ENCODE measurements around the gene TEX35. TPM values are rescaled to one million over a fixed set of nuclear protein-coding genes. Genes with fewer than 3 reads are reported as not detected.

The TEX35 gene
- total RNA-seq, 2 donors from 2014 or later: not detected

DNA sequence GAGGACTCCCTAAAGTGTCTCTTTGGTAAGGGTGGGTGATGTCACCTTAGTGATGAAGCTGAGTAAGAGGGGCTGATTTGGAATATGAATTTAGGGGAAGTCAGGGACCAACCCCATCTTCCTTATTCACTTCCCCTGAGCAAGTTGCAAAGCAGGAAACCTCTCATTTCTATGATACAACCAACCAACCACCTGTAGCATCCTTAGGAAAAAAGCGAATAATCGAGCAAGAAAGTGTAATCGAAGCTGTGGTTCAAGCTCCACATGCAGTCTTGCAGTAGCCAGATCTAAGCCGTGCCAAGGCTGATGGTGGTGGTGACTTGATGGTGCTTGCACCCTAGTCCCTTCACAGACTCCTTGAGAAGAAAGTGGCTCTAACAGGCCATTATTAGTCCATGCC is 3.2 kb downstream of the TEX35 start:
- no peak for DNase-seq
- Histone ChIP-seq H3K4me3 (ENCODE audit: low read length) (no peak overlapping the region), H3K9ac (ENCODE audit: extremely low read depth, low read length, poor library complexity, severe bottlenecking) (no peak overlapping the region), H3K27me3 (ENCODE audit: control insufficient read depth, insufficient read depth, low read length, poor library complexity, severe bottlenecking) (peaks cover 9% of the 10 kb centered on the region), H3K4me1 (ENCODE audit: control insufficient read depth, insufficient read depth, low read length) (no peaks in the 10 kb centered on the region), H3K9me3 (ENCODE audit: control insufficient read depth, low read length) (no peaks in the 10 kb centered on the region), H3K27ac (ENCODE audit: low read depth, low read length) (no peak overlapping the region), H3K36me3 (ENCODE audit: control insufficient read depth, insufficient read depth, low read length) (no peaks in the 10 kb centered on the region)
- WGBS, 2 experiments (ENCODE audit: insufficient coverage in 1 of 2, insufficient read length in 1 of 2): 78 to 96% methylated on average over 3 to 4 of the region's 4 CpGs
- no peak overlapping the region for H3K27ac Mint-ChIP-seq
- no peaks in the 10 kb centered on the region for H3K27me3 Mint-ChIP-seq (ENCODE audit: insufficient read depth)
- H3K36me3 Mint-ChIP-seq (ENCODE audit: low read depth): no peaks in the 10 kb centered on the region
- no peak for TF ChIP-seq CTCF (conservative IDR thresholded peaks at IDR 0.05)
- peaks cover 12% of the 10 kb centered on the region for H3K4me1 Mint-ChIP-seq
- no peaks in the 10 kb centered on the region for H3K9me3 Mint-ChIP-seq
- no peak overlapping the region for H3K4me3 Mint-ChIP-seq

GRCh38 chr1:178518894-178519293 is 6.0 kb downstream of the TEX35 start:
- no peaks in the 10 kb centered on the region for H3K27me3 Mint-ChIP-seq (ENCODE audit: insufficient read depth)
- no peaks in the 10 kb centered on the region for H3K36me3 Mint-ChIP-seq (ENCODE audit: low read depth)
- H3K4me3 Mint-ChIP-seq: no peak overlapping the region
- Histone ChIP-seq H3K4me3 (ENCODE audit: low read length) (no peak overlapping the region), H3K36me3 (ENCODE audit: control insufficient read depth, insufficient read depth, low read length) (no peaks in the 10 kb centered on the region), H3K9me3 (ENCODE audit: control insufficient read depth, low read length) (no peaks in the 10 kb centered on the region), H3K27ac (ENCODE audit: low read depth, low read length) (no peak overlapping the region), H3K27me3 (ENCODE audit: control insufficient read depth, insufficient read depth, low read length, poor library complexity, severe bottlenecking) (peaks cover 9% of the 10 kb centered on the region), H3K4me1 (ENCODE audit: control insufficient read depth, insufficient read depth, low read length) (no peaks in the 10 kb centered on the region), H3K9ac (ENCODE audit: extremely low read depth, low read length, poor library complexity, severe bottlenecking) (no peak overlapping the region)
- peaks cover 9% of the 10 kb centered on the region for H3K4me1 Mint-ChIP-seq
- H3K27ac Mint-ChIP-seq: no peak overlapping the region
- H3K9me3 Mint-ChIP-seq: no peaks in the 10 kb centered on the region
- TF ChIP-seq CTCF (conservative IDR thresholded peaks at IDR 0.05): no peak
- WGBS, 2 experiments (ENCODE audit: insufficient coverage in 1 of 2, insufficient read length in 1 of 2): 87 to 88% methylated on average over 4 of the region's 4 CpGs
- DNase-seq: peak; percentile 27

- no peaks in the 10 kb centered on the region for H3K9me3 ChIP-seq (ENCODE audit: control insufficient read depth, low read length)
- Mint-ChIP-seq H3K36me3 (ENCODE audit: low read depth) (no peaks in the 10 kb centered on the region), H3K27me3 (ENCODE audit: insufficient read depth) (no peaks in the 10 kb centered on the region), H3K9me3 (no peaks in the 10 kb centered on the region), H3K4me1 (peaks cover 4% of the 10 kb centered on the region), H3K4me3 (no peak overlapping the region), H3K27ac (no peak overlapping the region)
- no peak overlapping the region for H3K27ac ChIP-seq (ENCODE audit: low read depth, low read length)
- TF ChIP-seq CTCF (conservative IDR thresholded peaks at IDR 0.05): no peak
- H3K36me3 ChIP-seq (ENCODE audit: control insufficient read depth, insufficient read depth, low read length): no peaks in the 10 kb centered on the region
- peak; percentile 31 for DNase-seq
- peaks cover 9% of the 10 kb centered on the region for H3K27me3 ChIP-seq (ENCODE audit: control insufficient read depth, insufficient read depth, low read length, poor library complexity, severe bottlenecking)
- H3K4me3 ChIP-seq (ENCODE audit: low read length): no peak overlapping the region
- no peak overlapping the region for H3K9ac ChIP-seq (ENCODE audit: extremely low read depth, low read length, poor library complexity, severe bottlenecking)
- 92 to 95% methylated on average over 11 of the region's 11 CpGs for WGBS, 2 experiments (ENCODE audit: insufficient coverage in 1 of 2, insufficient read length in 1 of 2)
- H3K4me1 ChIP-seq (ENCODE audit: control insufficient read depth, insufficient read depth, low read length): no peaks in the 10 kb centered on the region
Measured at GRCh38 chr1:178520803-178521202, 7.9 kb downstream of the TEX35 start.
